SH-SY5Y (cell line): ENCODE measurements around the gene C1QTNF7.

Experiments used
- GATA2 ChIP-seq: IDR thresholded peaks from 2 replicates; pipeline ENCODE4 v1.6.1; 2011; ENCODE audit warnings: mild to moderate bottlenecking, low read depth, low read length
- GATA3 ChIP-seq: IDR thresholded peaks from 2 replicates; pipeline ENCODE4 v1.6.1; 2011; ENCODE audit warnings: low read depth, mild to moderate bottlenecking, low read length, moderate library complexity

Gene C1QTNF7

GRCh38 chr4:15434091-15434490 is 6.3 kb downstream of the C1QTNF7 start:
- TF ChIP-seq GATA2, result no peak
- TF ChIP-seq GATA3, result no peak

GRCh38 chr4:15434676-15435075 is 6.8 kb downstream of the C1QTNF7 start:
- TF ChIP-seq GATA2 (no peak), GATA3 (no peak)

GRCh38 chr4:15436513-15436912 is 8.7 kb downstream of the C1QTNF7 start:
- TF ChIP-seq GATA2 (no peak), GATA3 (no peak)

DNA sequence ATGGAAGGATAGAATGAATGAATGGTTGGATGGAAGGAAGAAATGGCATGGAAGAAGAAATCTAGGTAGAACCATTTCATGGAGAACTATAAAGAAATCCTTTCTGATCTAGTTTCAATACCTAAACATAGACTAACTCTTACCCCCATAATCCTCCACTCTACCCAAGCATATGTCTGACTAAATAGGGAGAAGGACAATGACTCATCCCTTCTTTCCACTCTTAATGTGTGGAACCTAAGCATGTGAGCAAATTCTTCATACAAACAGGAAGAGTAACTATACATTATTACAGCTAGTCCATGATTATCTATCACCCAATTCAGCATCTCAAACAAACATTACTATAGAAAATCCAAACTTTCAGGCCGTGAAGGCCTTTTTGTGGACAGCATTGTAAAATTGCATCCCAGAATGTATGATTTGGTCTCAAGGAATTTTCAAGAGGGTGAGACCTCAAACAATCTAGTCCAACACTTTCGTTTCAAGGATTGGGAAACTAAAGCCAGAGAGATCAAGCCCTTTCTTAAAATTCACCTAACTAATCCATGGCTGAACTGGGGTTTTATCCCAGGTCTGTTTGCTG is 11.2 kb downstream of the C1QTNF7 start:
- TF ChIP-seq GATA3 (no peak), GATA2 (no peak)

DNA sequence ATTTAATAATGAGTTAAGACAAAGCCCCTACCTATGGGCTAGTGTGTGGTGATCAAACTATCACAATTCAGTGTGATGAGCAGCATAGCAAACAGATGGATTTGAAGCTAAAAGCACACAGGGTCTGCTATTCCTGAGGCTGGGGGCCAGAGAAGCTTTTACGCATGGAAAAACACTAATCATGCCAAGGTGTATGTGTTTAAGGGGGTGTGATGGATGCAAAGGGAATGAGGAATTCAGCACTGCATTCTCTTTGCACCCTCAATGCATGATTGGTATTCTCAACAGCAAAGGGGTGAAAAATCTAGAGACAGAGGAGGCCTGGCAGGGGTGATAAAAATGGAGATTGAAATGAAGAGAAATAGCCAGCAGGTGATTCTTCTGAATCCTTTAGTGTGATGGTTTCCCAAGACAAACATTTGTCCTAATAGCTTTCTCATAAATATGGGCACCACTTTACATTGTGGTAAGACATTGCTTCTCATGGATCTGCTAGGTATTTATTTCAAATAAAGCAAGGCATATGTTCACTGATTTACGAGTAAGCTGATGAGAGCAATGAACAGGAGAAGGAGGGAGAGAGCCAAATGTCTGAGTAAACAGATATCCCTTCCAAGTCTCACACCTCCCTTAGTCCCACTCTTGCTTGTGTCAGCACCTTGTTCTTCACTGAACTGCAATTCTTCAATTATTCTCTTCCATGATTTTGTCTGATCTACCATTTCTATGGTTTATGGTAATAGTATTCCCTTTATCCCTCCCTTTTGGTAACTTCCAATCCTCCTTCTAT is 15.7 kb downstream of the C1QTNF7 start:
- no peak for TF ChIP-seq GATA3

- TF ChIP-seq GATA3 (no peak), GATA2 (no peak)
These were observed 16.4 kb downstream of the C1QTNF7 start for GRCh38 chr4:15444276-15444675.

DNA sequence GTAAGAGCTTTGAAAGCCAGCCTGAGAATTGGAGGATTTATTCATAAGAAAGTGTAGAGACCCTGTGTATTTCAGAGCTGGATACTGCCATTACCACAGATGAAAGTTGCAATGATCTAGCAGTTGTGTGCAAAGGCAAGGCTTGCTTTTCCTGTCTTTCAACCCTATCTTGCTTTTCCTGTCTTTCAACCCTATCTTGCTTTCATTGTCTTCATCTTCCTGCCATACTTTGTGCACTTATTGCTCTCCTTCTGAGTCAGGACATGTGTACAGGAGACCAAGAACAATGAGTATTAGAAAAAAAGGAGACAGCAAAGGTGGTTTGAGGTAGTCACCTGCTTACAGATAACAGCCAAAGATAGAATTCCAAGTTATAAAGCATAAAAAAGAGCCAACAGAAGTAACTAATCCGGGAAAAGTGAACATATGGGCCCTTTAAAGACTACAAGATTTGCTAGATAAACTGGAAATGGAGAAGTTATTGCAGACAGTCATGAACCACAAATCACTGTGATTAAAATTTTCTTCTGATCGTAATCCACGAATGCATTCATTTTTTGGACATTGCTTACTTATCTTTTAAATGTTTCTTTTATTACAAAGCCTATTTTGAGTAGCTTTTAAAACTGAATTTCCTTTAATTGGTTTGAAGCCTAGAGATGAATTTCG is 17.2 kb downstream of the C1QTNF7 start:
- no peak for TF ChIP-seq GATA3
- no peak for TF ChIP-seq GATA2

DNA sequence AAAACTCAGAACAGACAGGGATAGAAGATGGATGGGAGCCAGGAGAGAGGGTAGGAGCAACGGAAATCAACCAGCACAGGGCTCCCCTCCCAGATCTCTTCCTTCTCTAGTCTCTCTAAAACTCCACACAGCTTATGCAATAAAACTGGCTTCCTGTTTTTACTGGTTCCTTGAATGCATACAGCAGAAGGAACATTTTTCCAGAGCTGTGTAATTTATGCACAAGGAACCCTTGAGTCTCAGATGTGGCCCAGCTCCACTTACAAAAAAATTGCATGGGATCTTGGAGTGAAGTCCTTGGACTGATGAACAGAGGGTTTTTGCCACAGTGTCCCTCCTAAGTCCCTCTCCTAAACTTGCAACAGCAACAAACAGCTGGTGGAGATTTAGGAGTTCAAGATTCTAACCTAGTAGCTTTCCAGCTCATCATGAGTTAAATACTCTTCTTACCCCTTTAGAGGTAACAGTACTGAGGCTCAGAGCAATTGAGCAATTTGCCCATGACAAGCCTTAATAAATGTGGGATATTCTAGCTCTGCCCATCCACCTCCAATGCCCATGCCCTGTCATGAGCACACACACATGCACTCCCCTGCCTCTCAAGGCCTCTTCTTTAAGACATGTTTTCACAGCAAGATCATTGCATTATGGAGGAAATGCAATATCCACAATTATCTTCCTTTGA is 23.5 kb downstream of the C1QTNF7 start:
- no peak for TF ChIP-seq GATA2
- no peak for TF ChIP-seq GATA3

DNA sequence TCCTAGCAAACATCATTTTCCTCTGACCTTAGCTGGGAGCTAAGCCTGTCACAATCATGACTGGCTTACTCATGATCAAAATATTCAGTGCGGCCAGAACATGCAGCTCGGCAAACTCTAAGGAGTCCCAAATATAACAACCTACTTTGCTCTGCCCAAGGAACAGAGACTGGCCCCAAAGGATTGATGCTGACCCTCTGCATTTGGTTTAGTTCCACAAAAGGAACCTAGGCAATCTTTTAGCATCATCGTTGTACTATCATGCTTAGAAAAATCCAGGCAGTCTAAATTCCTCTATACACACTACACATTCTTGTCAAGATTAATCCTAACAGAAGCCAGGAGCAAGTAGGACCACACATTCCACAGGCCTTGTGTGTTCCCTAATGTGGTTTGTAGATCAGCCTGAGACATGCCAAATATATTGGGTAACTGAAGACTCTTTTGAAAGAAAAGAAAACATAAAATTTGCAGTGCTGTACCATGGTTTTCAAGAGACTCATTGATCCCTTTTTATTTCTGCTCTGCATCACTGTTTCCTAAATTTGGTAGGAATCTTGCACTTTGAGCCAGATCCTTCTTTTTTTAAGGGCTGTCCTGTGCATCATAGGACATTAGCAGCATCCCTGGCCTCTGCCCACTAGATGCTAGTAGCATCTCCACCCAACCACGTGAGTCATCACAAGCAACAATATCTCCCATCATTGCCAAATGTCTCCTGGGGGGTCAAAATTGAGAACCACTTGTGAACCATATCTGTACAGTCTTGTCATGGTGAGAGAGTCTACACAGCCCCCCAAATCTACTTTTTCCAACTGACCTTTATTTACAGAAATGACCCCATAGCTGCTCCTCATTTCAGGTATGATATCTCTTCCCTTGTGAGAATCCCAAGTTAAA is 24.3 kb downstream of the C1QTNF7 start:
- TF ChIP-seq GATA2 (no peak), GATA3 (no peak)

- TF ChIP-seq GATA3 (no peak), GATA2 (no peak)
These were observed 27.5 kb downstream of the C1QTNF7 start for GRCh38 chr4:15455290-15455689.

DNA sequence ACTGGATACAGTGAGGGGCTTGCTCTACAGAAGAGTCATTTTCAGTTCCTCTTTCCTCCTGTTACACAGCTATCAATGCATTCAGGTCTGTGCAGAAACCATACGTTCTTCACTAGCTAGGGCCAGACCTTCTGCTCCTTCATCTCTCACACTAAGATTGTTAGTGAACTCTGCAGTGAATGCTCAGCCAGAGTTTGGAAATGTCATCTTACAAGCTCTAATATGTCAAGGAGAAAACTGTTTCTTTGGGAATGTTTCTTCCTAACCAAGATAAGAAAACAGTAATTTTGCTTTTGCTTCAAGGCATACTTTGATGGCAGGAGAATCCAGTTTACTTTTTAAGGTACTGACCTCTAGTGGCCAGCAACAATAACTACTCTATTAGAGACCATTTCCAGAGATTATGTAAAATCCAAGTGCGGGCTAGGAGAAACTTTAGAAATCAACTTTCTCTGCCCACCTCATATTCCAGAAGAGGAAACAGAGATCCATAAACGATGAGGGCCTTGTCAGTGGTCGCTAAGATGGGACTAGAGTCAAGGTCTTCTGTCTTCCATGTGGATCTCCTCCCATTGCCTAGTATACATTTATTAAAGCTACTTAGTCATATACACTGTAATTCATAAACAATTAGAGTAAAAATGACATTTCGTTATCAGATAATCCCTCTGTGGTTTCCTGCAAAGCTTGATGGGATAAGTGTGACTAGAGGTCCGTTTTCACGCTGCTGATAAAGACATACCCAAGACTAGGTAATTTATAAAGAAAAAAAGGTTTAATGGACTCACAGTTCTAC is 29.8 kb downstream of the C1QTNF7 start:
- TF ChIP-seq GATA3, result no peak
- no peak for TF ChIP-seq GATA2

DNA sequence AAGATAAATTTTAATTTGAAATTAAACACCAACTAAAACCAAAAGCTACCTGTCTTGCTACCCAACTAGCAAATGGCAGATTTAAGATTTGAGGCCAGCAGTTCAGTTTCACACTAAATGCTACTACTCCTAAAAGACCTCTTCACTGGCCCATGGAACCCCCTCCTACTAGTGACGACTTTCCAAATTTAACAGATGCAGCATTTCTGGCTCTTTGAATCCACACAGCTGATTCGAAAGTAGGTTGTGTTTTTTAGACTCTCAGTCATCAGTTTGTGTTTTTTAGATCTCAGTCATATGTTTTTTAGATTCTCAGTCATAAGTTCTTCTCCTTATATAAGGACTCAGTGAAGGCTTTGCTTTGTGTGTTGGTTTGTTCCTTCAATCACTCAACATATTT is 30.8 kb downstream of the C1QTNF7 start:
- TF ChIP-seq GATA2 (no peak), GATA3 (no peak)

- no peak for TF ChIP-seq GATA3
- TF ChIP-seq GATA2, result no peak
These were observed 31.9 kb downstream of the C1QTNF7 start for GRCh38 chr4:15459706-15460105.
